Fibroblast of upper back skin (primary cell): ENCODE data around the gene FOXQ1.
"Not testable (repeated sequence)": the region's sequence is repeated elsewhere in the genome, so short reads cannot be mapped to it uniquely, and the experiment has no call there.

Source experiments
- DNase-seq: peaks from one replicate; pipeline ENCODE4 v3.0.0-alpha.2; 2013

The FOXQ1 gene

GRCh38 chr6:1291381-1291780 lies 20.5 kb upstream of the FOXQ1 start:
- DNase-seq: no peak

GRCh38 chr6:1295420-1295819 lies 16.5 kb upstream of the FOXQ1 start:
- no peak for DNase-seq

GRCh38 chr6:1296079-1296478 lies 15.8 kb upstream of the FOXQ1 start:
- DNase-seq: no peak

GRCh38 chr6:1296542-1296941 lies 15.4 kb upstream of the FOXQ1 start:
- DNase-seq: peak; percentile 56

- peak; percentile 87 for DNase-seq
Observed at GRCh38 chr6:1297746-1298145, 14.2 kb upstream of the FOXQ1 start.

GRCh38 chr6:1298768-1299167 lies 13.1 kb upstream of the FOXQ1 start:
- DNase-seq: no peak

GRCh38 chr6:1306133-1306532 lies 5.8 kb upstream of the FOXQ1 start:
- no peak for DNase-seq

GRCh38 chr6:1309366-1309765 lies 2.5 kb upstream of the FOXQ1 start:
- DNase-seq: no peak

- DNase-seq: no peak
Observed at GRCh38 chr6:1310628-1311399, 1.1 kb upstream of the FOXQ1 start.

GRCh38 chr6:1312203-1312472 lies 240 bp downstream of the FOXQ1 start:
- no peak for DNase-seq

- no peak for DNase-seq
Observed at GRCh38 chr6:1312473-1313367, 822 bp downstream of the FOXQ1 start.

GRCh38 chr6:1313384-1313766 lies 1.5 kb downstream of the FOXQ1 start:
- no peak for DNase-seq

- no peak for DNase-seq
Observed at GRCh38 chr6:1313767-1314503, 2.0 kb downstream of the FOXQ1 start.

- no peak for DNase-seq
Observed at GRCh38 chr6:1314617-1315016, 2.7 kb downstream of the FOXQ1 start.

GRCh38 chr6:1315201-1315559 lies 3.3 kb downstream of the FOXQ1 start:
- no peak for DNase-seq

GRCh38 chr6:1315560-1316386 lies 3.9 kb downstream of the FOXQ1 start:
- DNase-seq: no peak

GRCh38 chr6:1316489-1316971 lies 4.6 kb downstream of the FOXQ1 start:
- peak; percentile 28 for DNase-seq

GRCh38 chr6:1317302-1317815 lies 5.5 kb downstream of the FOXQ1 start:
- DNase-seq: no peak

GRCh38 chr6:1318036-1318435 lies 6.1 kb downstream of the FOXQ1 start:
- no peak for DNase-seq

GRCh38 chr6:1318584-1318983 lies 6.7 kb downstream of the FOXQ1 start:
- DNase-seq: not testable (repeated sequence)

GRCh38 chr6:1321738-1322137 lies 9.8 kb downstream of the FOXQ1 start:
- DNase-seq: peak; percentile 87

- DNase-seq: no peak
Observed at GRCh38 chr6:1322156-1322555, 10.3 kb downstream of the FOXQ1 start.
